T-helper 17 cell (primary cell): ENCODE results near the gene PIBF1. TPM values are rescaled to one million over a fixed set of nuclear protein-coding genes. Genes with fewer than 3 reads are reported as not detected.
A peak's percentile ranks its signal among the peaks of the same experiment; 100 is the strongest.
"Not testable (repeated sequence)": the region's sequence is repeated elsewhere in the genome, so short reads cannot be mapped to it uniquely, and the experiment has no call there.

Experiments
- ATAC-seq: fragments of 150-1000 bp; cut with Tn5 transposase; 2 replicates; pipeline ENCODE4 v1.10.0; 2021; ENCODE audit warnings: mild to moderate bottlenecking, moderate library complexity
- DNase-seq, 3 donors: peaks; one replicate each; pipeline versions ENCODE4 v3.0.0 to v3.0.0-alpha.2; 2020 to 2021
- H3K9me3 ChIP-seq: one replicate; pipeline ENCODE4 v1.7.0; 2013; ENCODE audit warnings: low read length, mild to moderate bottlenecking; ENCODE audit not compliant: control insufficient read depth, poor library complexity, severe bottlenecking
- H3K27ac Mint-ChIP-seq: one replicate; pipeline ENCODE4 v1.8.0; 2022; ENCODE audit warnings: mild to moderate bottlenecking, moderate library complexity, mixed read lengths
- H3K27me3 Mint-ChIP-seq: one replicate; pipeline ENCODE4 v1.8.0; 2022; ENCODE audit warnings: mixed read lengths
- H3K36me3 Mint-ChIP-seq: one replicate; pipeline ENCODE4 v1.8.0; 2022; ENCODE audit warnings: low read depth, mixed read lengths
- H3K4me1 Mint-ChIP-seq: one replicate; pipeline ENCODE4 v1.8.0; 2022; ENCODE audit warnings: mild to moderate bottlenecking, mixed read lengths
- H3K4me3 Mint-ChIP-seq: one replicate; pipeline ENCODE4 v1.8.0; 2022; ENCODE audit warnings: mild to moderate bottlenecking, moderate library complexity, mixed read lengths
- total RNA-seq, 4 donors: library from RNA in 2 of 4; stranded (reverse) in 2 of 4; gene quantifications; one replicate each; pipeline ENCODE4 v1.2.3 and lab custom pipeline; 2022 to 2026

Gene PIBF1
- total RNA-seq (10 to 100 TPM; 25.4 to 28.3 TPM), total RNA-seq (lab: John Stamatoyannopoulos, UW) (58.1 to 62.7 reads per million in 2 donors)

DNA sequence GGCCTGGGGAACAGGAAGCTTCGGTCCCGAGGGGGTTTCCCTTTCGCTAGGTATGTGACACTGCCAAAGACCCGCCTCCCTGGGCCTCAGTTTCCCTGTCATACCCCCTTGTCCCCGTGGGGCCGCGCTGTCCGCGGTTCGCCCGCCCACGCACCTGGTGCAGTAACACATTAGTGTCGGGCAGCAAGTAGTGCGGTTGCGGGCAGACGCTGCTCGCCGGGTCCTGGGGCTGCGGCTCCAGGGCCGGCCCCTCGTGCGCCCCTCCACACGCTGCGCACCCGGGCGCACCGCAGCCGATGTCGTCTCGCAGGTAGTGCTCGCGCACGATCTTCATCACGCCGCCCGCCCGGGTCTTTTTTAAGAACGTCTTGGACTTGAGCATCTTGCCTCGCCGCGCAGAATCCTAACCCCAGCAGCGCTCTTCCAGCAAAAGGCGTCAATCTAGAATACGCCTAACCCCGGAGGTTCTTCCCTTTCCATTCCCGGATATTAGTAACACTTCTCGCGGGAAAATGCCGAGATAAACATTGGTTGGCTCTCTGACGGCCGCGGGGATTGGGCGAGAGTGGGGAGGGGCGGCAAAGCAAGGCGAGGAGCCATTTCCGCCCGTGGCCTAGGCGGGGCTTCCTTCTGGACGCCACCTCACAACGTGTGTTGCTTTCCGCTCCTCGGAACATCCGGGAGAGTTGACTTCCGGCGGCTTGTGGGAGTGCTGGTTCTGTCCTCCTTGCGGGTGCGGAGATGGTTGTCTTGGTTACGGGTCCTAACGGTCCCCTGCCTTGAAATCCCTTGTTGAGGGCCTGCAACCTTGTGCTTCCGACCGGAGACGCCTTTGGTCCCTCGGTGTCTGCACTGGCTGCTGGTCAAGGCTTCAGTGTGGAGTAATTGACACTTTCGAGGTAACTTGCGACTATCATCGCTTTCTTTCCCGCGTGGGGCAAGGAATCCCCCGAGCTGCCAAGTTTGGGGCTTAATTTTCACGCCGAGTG lies at the start of gene PIBF1, which contains the start of gene DIS3:
Gene PIBF1, plus strand, starts transcription at position 683 of the 989 bp plus-strand sequence. CDS start 1,337 bp downstream, outside the sequence.
Gene DIS3, minus strand, starts transcription at position 450 of the 989 bp plus-strand sequence. Its CDS starts 68 bp downstream, at position 382.
- H3K4me1 Mint-ChIP-seq = peaks cover 51% of the 10 kb centered on the region
- peak within 1 kb of the TSS; percentile 95 for H3K27ac Mint-ChIP-seq
- DNase-seq (peak; percentile 89 to 93 (median 90)), ATAC-seq (peak; percentile 97)
- peaks cover 6% of the 10 kb centered on the region for H3K36me3 Mint-ChIP-seq
- H3K9me3 ChIP-seq = no peaks in the 10 kb centered on the region
- H3K4me3 Mint-ChIP-seq = peak within 1 kb of the TSS; percentile 99
- H3K27me3 Mint-ChIP-seq = no peaks in the 10 kb centered on the region

DNA sequence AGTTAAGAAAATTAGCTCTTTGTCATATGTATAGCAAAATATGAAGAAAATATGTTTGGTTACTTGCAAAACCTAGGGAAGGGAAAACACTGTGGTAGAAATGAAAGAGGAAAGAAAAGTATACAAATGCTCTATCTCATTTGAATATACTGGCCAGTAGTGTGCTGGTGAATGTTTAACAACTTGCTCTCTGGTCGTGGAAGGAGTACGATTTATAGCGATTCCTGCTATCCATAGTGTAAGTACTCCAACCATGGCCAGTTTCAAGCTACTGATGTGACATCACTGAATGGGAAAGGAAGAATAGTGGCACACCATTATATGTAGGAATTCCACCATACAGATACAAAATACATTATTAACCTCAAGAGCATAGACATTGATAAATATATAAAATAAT lies 44.9 kb upstream of the PIBF1 start:
- Mint-ChIP-seq H3K27ac (no peak overlapping the region), H3K4me3 (no peak overlapping the region), H3K36me3 (peaks cover 8% of the 10 kb centered on the region), H3K4me1 (peaks cover 18% of the 10 kb centered on the region), H3K27me3 (no peaks in the 10 kb centered on the region)
- DNase-seq = no peak
- no peaks in the 10 kb centered on the region for H3K9me3 ChIP-seq
- no peak for ATAC-seq

DNA sequence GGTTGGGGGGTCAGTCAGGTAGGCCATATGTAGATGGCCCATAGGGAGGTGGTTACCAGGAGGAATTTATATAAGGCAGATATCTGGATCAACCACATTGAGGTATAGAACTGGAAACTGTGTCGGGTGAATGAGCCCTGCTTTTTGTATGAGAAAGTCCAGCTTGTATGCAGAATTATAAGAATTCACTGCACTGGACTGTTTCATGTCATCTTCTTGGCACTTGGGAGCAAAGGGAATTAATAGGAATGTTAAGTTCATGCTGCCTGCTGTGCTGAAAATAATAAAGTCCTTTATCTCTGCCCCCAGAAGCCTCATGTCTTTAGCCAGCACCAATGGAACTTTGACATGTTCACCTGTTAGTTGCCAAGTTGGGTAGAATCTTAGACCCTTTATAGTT lies 41.9 kb upstream of the PIBF1 start:
- Mint-ChIP-seq H3K27me3 (no peaks in the 10 kb centered on the region), H3K4me3 (no peak overlapping the region), H3K4me1 (peaks cover 11% of the 10 kb centered on the region), H3K36me3 (peaks cover 3% of the 10 kb centered on the region), H3K27ac (no peak overlapping the region)
- no peaks in the 10 kb centered on the region for H3K9me3 ChIP-seq
- DNase-seq (no peak), ATAC-seq (no peak)

DNA sequence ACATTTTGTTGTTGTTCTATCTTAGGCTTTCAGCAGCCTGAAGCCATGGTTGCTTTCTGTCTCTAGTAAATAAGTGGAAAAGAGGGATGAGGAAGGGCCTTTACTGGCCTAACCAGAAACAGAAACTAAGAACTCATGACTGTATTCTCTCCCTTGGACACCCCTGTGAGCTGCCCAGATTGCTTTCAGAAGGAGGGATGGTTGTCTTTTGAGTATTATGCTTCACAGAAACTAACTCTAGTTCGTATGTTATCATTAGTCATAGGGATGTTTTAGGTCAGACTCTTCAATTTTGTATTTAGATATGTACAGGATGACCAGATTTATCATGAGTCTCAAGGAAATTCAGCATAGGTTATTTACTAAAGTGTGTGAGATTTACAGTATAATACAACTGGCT lies 36.7 kb upstream of the PIBF1 start:
- no peaks in the 10 kb centered on the region for H3K9me3 ChIP-seq
- DNase-seq (no peak), ATAC-seq (no peak)
- no peak overlapping the region for H3K4me3 Mint-ChIP-seq
- H3K27me3 Mint-ChIP-seq = no peaks in the 10 kb centered on the region
- H3K4me1 Mint-ChIP-seq = peaks cover 17% of the 10 kb centered on the region
- H3K27ac Mint-ChIP-seq = no peak overlapping the region
- H3K36me3 Mint-ChIP-seq = no peaks in the 10 kb centered on the region

DNA sequence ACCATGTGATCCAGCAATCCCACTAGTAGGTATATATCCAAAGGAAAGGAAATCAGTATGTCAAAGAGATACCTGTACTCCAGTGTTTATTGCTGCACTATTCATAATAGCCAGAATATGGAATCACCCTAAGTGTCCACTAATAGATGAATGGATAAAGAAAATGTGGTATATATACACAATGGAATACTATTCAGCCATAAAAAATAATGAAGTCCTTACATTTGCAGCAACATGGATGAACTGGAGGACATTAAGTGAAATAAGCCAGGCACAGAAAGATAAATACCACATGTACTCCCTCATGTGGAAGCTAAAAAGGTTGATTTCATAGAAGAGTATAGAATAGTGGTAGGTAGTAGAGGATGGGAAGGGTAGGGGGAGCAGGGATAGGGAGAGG lies 30.7 kb upstream of the PIBF1 start:
- Mint-ChIP-seq H3K36me3 (peaks cover 6% of the 10 kb centered on the region), H3K4me1 (peaks cover 14% of the 10 kb centered on the region), H3K27ac (peak overlapping the region; percentile 19), H3K4me3 (no peak overlapping the region), H3K27me3 (no peaks in the 10 kb centered on the region)
- H3K9me3 ChIP-seq = no peaks in the 10 kb centered on the region
- ATAC-seq = no peak
- no peak for DNase-seq

- no peak overlapping the region for H3K4me3 Mint-ChIP-seq
- H3K27ac Mint-ChIP-seq = no peak overlapping the region
- peaks cover 9% of the 10 kb centered on the region for H3K4me1 Mint-ChIP-seq
- H3K36me3 Mint-ChIP-seq = peaks cover 6% of the 10 kb centered on the region
- no peaks in the 10 kb centered on the region for H3K27me3 Mint-ChIP-seq
- DNase-seq (no peak), ATAC-seq (no peak)
- no peaks in the 10 kb centered on the region for H3K9me3 ChIP-seq
Observed at GRCh38 chr13:72754111-72754510, 27.8 kb upstream of the PIBF1 start.

GRCh38 chr13:72757792-72758535 lies 24.0 kb upstream of the PIBF1 start:
- no peaks in the 10 kb centered on the region for H3K9me3 ChIP-seq
- ATAC-seq (no peak), DNase-seq (no peak)
- peaks cover 4% of the 10 kb centered on the region for H3K36me3 Mint-ChIP-seq
- no peaks in the 10 kb centered on the region for H3K27me3 Mint-ChIP-seq
- H3K27ac Mint-ChIP-seq = no peak overlapping the region
- no peak overlapping the region for H3K4me3 Mint-ChIP-seq
- H3K4me1 Mint-ChIP-seq = peaks cover 2% of the 10 kb centered on the region

DNA sequence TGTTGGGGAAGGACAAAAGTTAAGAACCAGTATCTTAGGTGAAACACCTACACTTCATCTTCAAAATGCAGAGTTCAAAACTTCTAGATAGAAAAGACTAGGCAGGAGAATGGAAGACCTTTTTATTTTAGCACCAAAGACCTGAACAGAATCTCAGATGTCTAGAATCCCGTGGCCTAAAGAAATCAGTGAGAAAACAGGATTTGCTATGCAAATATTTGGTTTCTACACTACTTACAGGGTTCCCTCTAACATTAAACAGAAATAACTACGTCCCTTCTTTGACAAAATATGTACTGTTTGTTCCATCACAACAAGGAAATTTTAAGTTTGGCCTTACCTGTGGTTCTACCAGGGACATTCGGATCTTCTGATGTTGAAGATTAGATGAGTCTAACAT lies 21.7 kb upstream of the PIBF1 start:
- no peak for ATAC-seq
- Mint-ChIP-seq H3K4me1 (peaks cover 2% of the 10 kb centered on the region), H3K4me3 (no peak overlapping the region), H3K27me3 (no peaks in the 10 kb centered on the region), H3K27ac (no peak overlapping the region), H3K36me3 (peaks cover 4% of the 10 kb centered on the region)
- DNase-seq = no peak
- H3K9me3 ChIP-seq = no peaks in the 10 kb centered on the region

- peak overlapping the region; percentile 37 for H3K27ac Mint-ChIP-seq
- H3K27me3 Mint-ChIP-seq = no peaks in the 10 kb centered on the region
- peaks cover 4% of the 10 kb centered on the region for H3K4me1 Mint-ChIP-seq
- no peaks in the 10 kb centered on the region for H3K9me3 ChIP-seq
- H3K4me3 Mint-ChIP-seq = no peak overlapping the region
- no peak for DNase-seq
- ATAC-seq = no peak
- peaks cover 2% of the 10 kb centered on the region for H3K36me3 Mint-ChIP-seq
Observed at GRCh38 chr13:72763411-72763810, 18.5 kb upstream of the PIBF1 start.

- no peak overlapping the region for H3K4me3 Mint-ChIP-seq
- H3K4me1 Mint-ChIP-seq = peaks cover 13% of the 10 kb centered on the region
- ATAC-seq (no peak), DNase-seq (no peak)
- H3K36me3 Mint-ChIP-seq = peaks cover 5% of the 10 kb centered on the region
- H3K27me3 Mint-ChIP-seq = no peaks in the 10 kb centered on the region
- H3K9me3 ChIP-seq = no peaks in the 10 kb centered on the region
- H3K27ac Mint-ChIP-seq = no peak overlapping the region
Observed at GRCh38 chr13:72774019-72774418, 7.9 kb upstream of the PIBF1 start.

GRCh38 chr13:72782717-72783116 lies 784 bp downstream of the PIBF1 start:
- Mint-ChIP-seq H3K4me3 (peak overlapping the region; percentile 99), H3K4me1 (peaks cover 49% of the 10 kb centered on the region), H3K27ac (peak overlapping the region; percentile 95), H3K27me3 (no peaks in the 10 kb centered on the region), H3K36me3 (peaks cover 6% of the 10 kb centered on the region)
- DNase-seq (no peak), ATAC-seq (no peak)
- H3K9me3 ChIP-seq = no peaks in the 10 kb centered on the region

GRCh38 chr13:72784679-72785078 lies 2.7 kb downstream of the PIBF1 start:
- H3K4me1 Mint-ChIP-seq = peaks cover 45% of the 10 kb centered on the region
- not testable (repeated sequence) for DNase-seq, ATAC-seq, H3K27ac Mint-ChIP-seq, H3K36me3 Mint-ChIP-seq, H3K4me3 Mint-ChIP-seq, H3K27me3 Mint-ChIP-seq, H3K9me3 ChIP-seq

DNA sequence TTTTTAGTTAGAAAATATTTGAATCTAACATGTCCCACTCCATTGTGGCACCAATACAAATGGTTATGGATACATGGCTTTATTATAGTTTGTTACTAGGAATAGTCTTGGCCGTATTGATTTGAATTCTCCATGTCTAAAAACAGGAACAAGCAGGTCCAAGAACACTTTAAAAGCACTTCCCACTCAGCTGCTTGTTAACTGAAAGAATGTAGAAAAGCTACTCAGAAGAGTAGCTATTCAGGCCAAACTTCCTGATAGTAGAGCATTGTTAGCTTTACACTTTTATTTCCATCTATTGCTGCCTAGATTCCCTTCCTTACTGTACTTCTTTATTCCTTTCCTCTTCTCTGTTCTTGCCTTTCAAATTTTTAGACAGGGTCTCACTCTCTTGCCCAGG lies 6.9 kb downstream of the PIBF1 start:
- DNase-seq = no peak
- Mint-ChIP-seq H3K36me3 (peaks cover 7% of the 10 kb centered on the region), H3K27ac (no peak overlapping the region), H3K4me1 (peaks cover 29% of the 10 kb centered on the region), H3K4me3 (no peak overlapping the region), H3K27me3 (no peaks in the 10 kb centered on the region)
- no peaks in the 10 kb centered on the region for H3K9me3 ChIP-seq
- ATAC-seq = no peak
